Endothelial cell of umbilical vein (primary cell): ENCODE data around the gene PIGA. TPM values are rescaled to one million over a fixed set of nuclear protein-coding genes. Genes with fewer than 3 reads are reported as not detected.

Experiments used
- BruUV-seq: library from RNA; stranded (reverse); fragments of 400-500 nt; replicated peaks from 2 replicates; lab custom pipeline; 2021; lab: Mats Ljungman, UMichigan
- CTCF ChIA-PET: fragments of 300-600, 350-600 bp; sonication (Branson Sonifier 250); formaldehyde crosslinking; loops from one replicate; lab custom pipeline; 2021; ENCODE audit warnings: antibody characterized with exemption, inconsistent platforms; lab: Charles Lee
- POLR2A ChIA-PET: fragments of 300-600, 350-600 bp; sonication (Branson Sonifier 250); formaldehyde crosslinking; loops from one replicate; lab custom pipeline; 2021; ENCODE audit warnings: antibody characterized with exemption, inconsistent platforms; lab: Charles Lee
- DNase-seq: peaks from one replicate; pipeline ENCODE4 v3.0.0-alpha.2; 2011; ENCODE audit warnings: low read depth, low spot score
- FAIRE-seq: peaks from 2 replicates; lab custom pipeline; 2011; peaks lifted over from hg19 to GRCh38; lab: Jason Lieb, UNC
- H2AFZ ChIP-seq: 2 replicates; pipeline ENCODE4 v1.6.0; 2012; ENCODE audit warnings: low read depth, low read length, control low read depth, inconsistent platforms
- H3K27ac ChIP-seq: 2 replicates; pipeline ENCODE4 v1.5.1; 2011; ENCODE audit warnings: low read depth, mild to moderate bottlenecking, control low read depth, low read length, moderate library complexity; ENCODE audit not compliant: insufficient read depth
- H3K27me3 ChIP-seq, 2 experiments: 2 replicates each; pipeline versions ENCODE4 v1.6.0 to v1.6.1; 2011; ENCODE audit warnings: low read length in 2 of 2, mixed read lengths in 1 of 2; ENCODE audit not compliant: control insufficient read depth in 2 of 2, insufficient read depth in 2 of 2
- H3K36me3 ChIP-seq, 2 experiments: 2 replicates in 1 of 2; 3 replicates in 1 of 2; pipeline ENCODE4 v1.5.1; 2011; ENCODE audit warnings: low read length in 2 of 2, mild to moderate bottlenecking in 1 of 2, moderate library complexity in 1 of 2; ENCODE audit not compliant: control insufficient read depth in 2 of 2, insufficient read depth in 2 of 2; ENCODE audit errors: extremely low read depth in 1 of 2
- H3K4me1 ChIP-seq: 3 replicates; pipeline ENCODE4 v1.5.1; 2011; ENCODE audit warnings: mild to moderate bottlenecking, low read length; ENCODE audit not compliant: control insufficient read depth, insufficient read depth; ENCODE audit errors: extremely low read depth
- H3K4me2 ChIP-seq: 2 replicates; pipeline ENCODE4 v1.6.1; 2011; ENCODE audit warnings: low read length, control low read depth, mixed read lengths; ENCODE audit not compliant: insufficient read depth
- H3K4me3 ChIP-seq, 3 experiments: fragments of 200-600 bp in 1 of 3; sonication (generic), shearing (Covaris generic) in 1 of 3; replicated peaks in 1 of 3; 2 replicates each; pipeline ENCODE4 v1.5.1; 2011 to 2016; ENCODE audit warnings: control low read depth in 3 of 3, low read length in 3 of 3, mild to moderate bottlenecking in 2 of 3, inconsistent platforms in 1 of 3, low read depth in 1 of 3, moderate library complexity in 1 of 3; ENCODE audit not compliant: insufficient read depth in 1 of 3
- H3K79me2 ChIP-seq: 2 replicates; pipeline ENCODE4 v1.6.0; 2012; ENCODE audit warnings: low read length, inconsistent platforms; ENCODE audit not compliant: control insufficient read depth, insufficient read depth
- H3K9ac ChIP-seq: replicated peaks from 2 replicates; pipeline ENCODE3; 2011; ENCODE audit warnings: low read length, control low read depth; ENCODE audit not compliant: insufficient read depth; ENCODE audit errors: extremely low read depth
- H3K9me1 ChIP-seq: replicated peaks from 3 replicates; pipeline ENCODE4 v1.6.0; 2011; ENCODE audit warnings: mild to moderate bottlenecking, low read length; ENCODE audit not compliant: control insufficient read depth, insufficient read depth; ENCODE audit errors: extremely low read depth
- H3K9me3 ChIP-seq: replicated peaks from 2 replicates; pipeline ENCODE4 v1.5.1; 2012; ENCODE audit warnings: low read length, inconsistent platforms; ENCODE audit not compliant: control insufficient read depth, insufficient read depth
- H4K20me1 ChIP-seq: replicated peaks from 2 replicates; pipeline ENCODE3; 2011; ENCODE audit warnings: mild to moderate bottlenecking, low read length; ENCODE audit not compliant: control insufficient read depth, insufficient read depth; ENCODE audit errors: extremely low read depth
- CTCF ChIP-seq, 2 donors: IDR thresholded peaks; 1 replicate in 1 of 2; 2 replicates in 1 of 2; pipeline ENCODE4 v1.5.1; 2011; ENCODE audit warnings: low read length in 2 of 2, mild to moderate bottlenecking in 2 of 2, moderate library complexity in 2 of 2, control low read depth in 1 of 2, inconsistent platforms in 1 of 2, low read depth in 1 of 2; ENCODE audit not compliant: insufficient read depth in 1 of 2; ENCODE audit errors: extremely low read depth in 1 of 2
- EZH2 ChIP-seq: IDR thresholded peaks from 2 replicates; pipeline ENCODE4 v1.6.1; 2012; ENCODE audit warnings: borderline replicate concordance, low read depth, mild to moderate bottlenecking, moderate library complexity, low read length, inconsistent platforms; ENCODE audit not compliant: severe bottlenecking
- FOS ChIP-seq: IDR thresholded peaks from 2 replicates; pipeline ENCODE4 v1.6.1; 2011; ENCODE audit warnings: mild to moderate bottlenecking, low read length, moderate library complexity, borderline replicate concordance; ENCODE audit not compliant: insufficient read depth
- GATA2 ChIP-seq: IDR thresholded peaks from 2 replicates; pipeline ENCODE4 v1.7.0; 2011; ENCODE audit warnings: low read depth, mild to moderate bottlenecking, moderate library complexity, mixed read lengths, low read length; ENCODE audit not compliant: insufficient read length, insufficient read depth
- JUN ChIP-seq: IDR thresholded peaks from 2 replicates; pipeline ENCODE4 v1.6.1; 2011; ENCODE audit warnings: borderline replicate concordance, low read depth; ENCODE audit not compliant: insufficient read length, insufficient read depth
- MYC ChIP-seq: IDR thresholded peaks from one replicate; pipeline ENCODE4 v1.6.1; 2011; ENCODE audit warnings: mild to moderate bottlenecking, low read depth, low read length
- POLR2A ChIP-seq: IDR thresholded peaks from 2 replicates; pipeline ENCODE4 v1.6.1; 2012; ENCODE audit warnings: low read depth, mild to moderate bottlenecking, control low read depth, low read length
- POLR2AphosphoS5 ChIP-seq: IDR thresholded peaks from 2 replicates; pipeline ENCODE4 v1.6.1; 2012; ENCODE audit warnings: low read depth, mild to moderate bottlenecking, control low read depth, low read length, moderate library complexity; ENCODE audit not compliant: insufficient read depth
- dilution Hi-C: fragments of 300-500 bp; cut with MboI; formaldehyde crosslinking; loops from one replicate; pipeline ENCODE4 v1.15.0; 2019; ENCODE audit warnings: low sequenced_read_pairs; ENCODE audit not compliant: extremely low pct_ligation_motif_present
- intact Hi-C: fragments of 100-400 bp; cut with micrococcal nuclease; formaldehyde crosslinking; loops from one replicate; pipeline ENCODE4 v1.10.0; 2022
- polyA plus RNA-seq, 4 experiments: library from polyadenylated mRNA; depleted of rRNA in 3 of 4; stranded (reverse) in 3 of 4; unstranded in 1 of 4; fragments of >200 nt; gene quantifications; 2 replicates each; pipeline versions ENCODE4 v1.2.1 to v1.2.3, GENCODE V29; 2011 to 2012; ENCODE audit warnings: missing spikeins in 1 of 4
- total RNA-seq: library from RNA; stranded (reverse); gene quantifications from 2 replicates; pipeline ENCODE4 v1.2.3, GENCODE V29; 2021
- TF ChIP-seq, protein P1 (sequence below): IDR thresholded peaks from 2 replicates; pipeline ENCODE4 v1.6.1; 2011; ENCODE audit not compliant: insufficient read depth, insufficient read length

The PIGA gene
- total and polyA plus RNA-seq, 2 donors (not counting 3 experiments of a cell fraction or from before 2014, with no cell fraction given): 4.0 to 12.1 TPM

DNA sequence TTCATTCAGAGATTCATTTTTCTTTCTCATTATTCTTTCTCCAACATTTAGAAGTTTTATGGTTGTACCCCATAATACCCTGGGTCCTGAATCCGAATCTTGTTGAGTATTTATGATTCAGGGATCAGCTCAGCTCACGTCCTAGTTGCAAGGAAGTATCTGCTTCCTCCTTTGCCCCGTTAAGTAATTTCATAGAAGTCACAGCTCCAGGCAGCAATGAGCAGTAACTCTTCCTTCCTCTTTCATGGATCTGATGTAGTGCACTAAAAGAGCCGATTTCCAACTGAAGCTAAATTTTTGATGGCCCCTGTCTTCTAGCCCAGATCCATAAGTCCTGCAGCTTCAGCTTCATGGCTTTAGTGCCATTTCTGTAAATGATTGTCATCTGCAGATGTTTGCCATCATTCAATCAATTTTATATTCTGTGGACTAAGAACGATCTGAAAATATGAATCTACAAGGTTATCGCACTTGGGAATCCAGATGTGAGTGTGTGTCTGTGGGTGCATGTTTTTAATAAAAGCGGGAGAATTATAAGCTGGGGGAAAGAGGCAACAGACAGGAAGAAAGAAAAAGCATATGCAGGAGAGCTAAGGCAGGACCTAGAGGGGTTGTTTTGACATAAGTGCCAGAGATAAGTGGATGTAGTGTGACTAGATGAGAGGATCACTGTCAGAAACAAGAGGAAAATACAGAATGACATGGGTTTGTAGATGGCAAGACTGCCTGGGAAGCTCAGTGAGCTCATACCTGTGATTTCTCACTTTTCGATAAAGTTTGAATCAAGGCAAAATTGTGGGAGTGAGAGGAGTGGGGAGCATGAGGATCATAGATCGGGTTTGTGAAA, 31.4 kb upstream of the PIGA start:
- TF ChIP-seq FOS: no peak
- TF ChIP-seq EZH2: no peak
- TF ChIP-seq CTCF (IDR thresholded peaks at IDR 0.05; ENCODE audit: extremely low read depth in 1 of 2, insufficient read depth in 1 of 2, low read depth in 1 of 2, low read length in 2 of 2): no peak
- no peak for TF ChIP-seq POLR2AphosphoS5
- no peak for TF ChIP-seq POLR2A
- TF ChIP-seq, protein P1, sequence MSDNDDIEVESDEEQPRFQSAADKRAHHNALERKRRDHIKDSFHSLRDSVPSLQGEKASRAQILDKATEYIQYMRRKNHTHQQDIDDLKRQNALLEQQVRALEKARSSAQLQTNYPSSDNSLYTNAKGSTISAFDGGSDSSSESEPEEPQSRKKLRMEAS: no peak
- TF ChIP-seq JUN: no peak
- no peak for TF ChIP-seq GATA2
- TF ChIP-seq MYC: no peak
- dilution Hi-C loops: no loop called here

More for the DNA sequence above, 31.4 kb upstream of the PIGA start:
- H4K20me1 ChIP-seq: no peaks in the 10 kb centered on the region
- DNase-seq (no peak), FAIRE-seq (no peak)
- no peaks in the 10 kb centered on the region for H3K9me1 ChIP-seq
- H2AFZ ChIP-seq: no peak overlapping the region
- POLR2A ChIA-PET: no interaction called here
- BruUV-seq: no TSS peak
- intact Hi-C loops: no loop called here
- H3K4me3 ChIP-seq: no peak overlapping the region
- no peaks in the 10 kb centered on the region for H3K4me1 ChIP-seq
- H3K27ac ChIP-seq: no peak overlapping the region
- CTCF ChIA-PET: interaction anchor here (0.8 kb wide), 1 partner anchor 10 kb away, joined by 3 read pairs; no protein-coding TSS in a partner anchor
- H3K79me2 ChIP-seq: no peaks in the 10 kb centered on the region
- no peaks in the 10 kb centered on the region for H3K27me3 ChIP-seq
- H3K36me3 ChIP-seq: no peaks in the 10 kb centered on the region
- H3K9ac ChIP-seq: no peak overlapping the region
- no peak overlapping the region for H3K4me2 ChIP-seq
- no peaks in the 10 kb centered on the region for H3K9me3 ChIP-seq
